ENCODE measurements around the gene UBAP2.
"Not testable (repeated sequence)": the region's sequence is repeated elsewhere in the genome, so short reads cannot be mapped to it uniquely, and the experiment has no call there.

The UBAP2 gene

GRCh38 chr9:34045903-34046302, 2.8 kb downstream of the UBAP2 start:
- Histone ChIP-seq H3K27me3 (ENCODE audit: control insufficient read depth, low read length) (no peaks in the 10 kb centered on the region), H4K20me1 (ENCODE audit: control insufficient read depth, insufficient read depth, low read depth, low read length) (peaks cover 26% of the 10 kb centered on the region), H3K9me3 (ENCODE audit: control insufficient read depth, insufficient read depth, low read length) (no peaks in the 10 kb centered on the region), H3K4me3 (ENCODE audit: low read length) (peak overlapping the region; percentile 89; the same call in 1 of the 2 replicates), H3K79me2 (ENCODE audit: control insufficient read depth, low read length) (peaks cover 82% of the 10 kb centered on the region), H3F3A (ENCODE audit: control insufficient read depth, insufficient read depth) (no peaks in the 10 kb centered on the region), H3K4me1 (ENCODE audit: control insufficient read depth, low read length) (peaks cover 32% of the 10 kb centered on the region), H3K27ac (ENCODE audit: low read depth, low read length) (no peak overlapping the region), H3K36me3 (ENCODE audit: control insufficient read depth, low read length) (peaks cover 58% of the 10 kb centered on the region), H3K4me2 (ENCODE audit: low read length) (peak overlapping the region; percentile 93), H3K9me2 (replicated peaks; ENCODE audit: control insufficient read depth, low read length) (no peaks in the 10 kb centered on the region)
- TF ChIP-seq EZH2phosphoT487 (IDR thresholded peaks at IDR 0.05; ENCODE audit: borderline replicate concordance, low read length) (no peak), CTCF (IDR thresholded peaks at IDR 0.05; ENCODE audit: low read depth, low read length, poor library complexity, severe bottlenecking) (no peak)

- H3K36me3 ChIP-seq (ENCODE audit: control insufficient read depth, low read length): peaks cover 56% of the 10 kb centered on the region
- not testable (repeated sequence) for H3K4me3 ChIP-seq (ENCODE audit: low read length)
- peaks cover 19% of the 10 kb centered on the region for H4K20me1 ChIP-seq (ENCODE audit: control insufficient read depth, insufficient read depth, low read depth, low read length)
Observed at GRCh38 chr9:34042074-34042473, 6.6 kb downstream of the UBAP2 start.

GRCh38 chr9:34038851-34039250, 9.8 kb downstream of the UBAP2 start:
- H3K27me3 ChIP-seq (ENCODE audit: control insufficient read depth, low read length); H3F3A ChIP-seq (ENCODE audit: control insufficient read depth, insufficient read depth); H3K27ac ChIP-seq (ENCODE audit: low read depth, low read length); H3K4me2 ChIP-seq (ENCODE audit: low read length); H3K4me3 ChIP-seq (ENCODE audit: low read length); H3K4me1 ChIP-seq (ENCODE audit: control insufficient read depth, low read length); H3K9me3 ChIP-seq (ENCODE audit: control insufficient read depth, insufficient read depth, low read length); H3K9me2 ChIP-seq (replicated peaks; ENCODE audit: control insufficient read depth, low read length): not testable (repeated sequence)
- H4K20me1 ChIP-seq (ENCODE audit: control insufficient read depth, insufficient read depth, low read depth, low read length): peaks cover 17% of the 10 kb centered on the region; the same call in 1 of the 2 replicates
- peaks cover 45% of the 10 kb centered on the region for H3K36me3 ChIP-seq (ENCODE audit: control insufficient read depth, low read length)
- H3K79me2 ChIP-seq (ENCODE audit: control insufficient read depth, low read length): peaks cover 96% of the 10 kb centered on the region

More at GRCh38 chr9:34042074-34042473, 6.6 kb downstream of the UBAP2 start:
- Histone ChIP-seq H3K79me2 (ENCODE audit: control insufficient read depth, low read length) (peaks cover 97% of the 10 kb centered on the region), H3K4me1 (ENCODE audit: control insufficient read depth, low read length) (peaks cover 14% of the 10 kb centered on the region)
- H3K27ac ChIP-seq (ENCODE audit: low read depth, low read length); H3F3A ChIP-seq (ENCODE audit: control insufficient read depth, insufficient read depth); H3K4me2 ChIP-seq (ENCODE audit: low read length); H3K27me3 ChIP-seq (ENCODE audit: control insufficient read depth, low read length); H3K9me3 ChIP-seq (ENCODE audit: control insufficient read depth, insufficient read depth, low read length); H3K9me2 ChIP-seq (replicated peaks; ENCODE audit: control insufficient read depth, low read length): not testable (repeated sequence)

- peaks cover 10% of the 10 kb centered on the region; the same call in 1 of the 2 replicates for H4K20me1 ChIP-seq (ENCODE audit: control insufficient read depth, insufficient read depth, low read depth, low read length)
- TF ChIP-seq EZH2phosphoT487 (IDR thresholded peaks at IDR 0.05; ENCODE audit: borderline replicate concordance, low read length) (no peak), CTCF (IDR thresholded peaks at IDR 0.05; ENCODE audit: low read depth, low read length, poor library complexity, severe bottlenecking) (no peak)
- H3K4me2 ChIP-seq (ENCODE audit: low read length): no peak overlapping the region
- H3F3A ChIP-seq (ENCODE audit: control insufficient read depth, insufficient read depth): no peaks in the 10 kb centered on the region; the same call in 1 of the 2 replicates
- H3K9me2 ChIP-seq (replicated peaks; ENCODE audit: control insufficient read depth, low read length): no peaks in the 10 kb centered on the region
- H3K27ac ChIP-seq (ENCODE audit: low read depth, low read length): no peak overlapping the region
- H3K36me3 ChIP-seq (ENCODE audit: control insufficient read depth, low read length): peaks cover 41% of the 10 kb centered on the region
- H3K9me3 ChIP-seq (ENCODE audit: control insufficient read depth, insufficient read depth, low read length): no peaks in the 10 kb centered on the region
- H3K27me3 ChIP-seq (ENCODE audit: control insufficient read depth, low read length): no peaks in the 10 kb centered on the region
- H3K79me2 ChIP-seq (ENCODE audit: control insufficient read depth, low read length): peaks cover 96% of the 10 kb centered on the region
- no peaks in the 10 kb centered on the region for H3K4me1 ChIP-seq (ENCODE audit: control insufficient read depth, low read length)
- no peak overlapping the region for H3K4me3 ChIP-seq (ENCODE audit: low read length)
Observed at GRCh38 chr9:34037626-34038025, 11.1 kb downstream of the UBAP2 start.
